HG03460 (cell line): ENCODE results near the gene FKBP5.
"Not testable (repeated sequence)": the region's sequence is repeated elsewhere in the genome, so short reads cannot be mapped to it uniquely, and the experiment has no call there.

ENCODE experiments used
- ATAC-seq: cut with Tn5 transposase; IDR thresholded peaks from one replicate; pipeline ENCODE4 v1.9.1; 2021; ENCODE audit not compliant: unreplicated experiment

FKBP5 gene

DNA sequence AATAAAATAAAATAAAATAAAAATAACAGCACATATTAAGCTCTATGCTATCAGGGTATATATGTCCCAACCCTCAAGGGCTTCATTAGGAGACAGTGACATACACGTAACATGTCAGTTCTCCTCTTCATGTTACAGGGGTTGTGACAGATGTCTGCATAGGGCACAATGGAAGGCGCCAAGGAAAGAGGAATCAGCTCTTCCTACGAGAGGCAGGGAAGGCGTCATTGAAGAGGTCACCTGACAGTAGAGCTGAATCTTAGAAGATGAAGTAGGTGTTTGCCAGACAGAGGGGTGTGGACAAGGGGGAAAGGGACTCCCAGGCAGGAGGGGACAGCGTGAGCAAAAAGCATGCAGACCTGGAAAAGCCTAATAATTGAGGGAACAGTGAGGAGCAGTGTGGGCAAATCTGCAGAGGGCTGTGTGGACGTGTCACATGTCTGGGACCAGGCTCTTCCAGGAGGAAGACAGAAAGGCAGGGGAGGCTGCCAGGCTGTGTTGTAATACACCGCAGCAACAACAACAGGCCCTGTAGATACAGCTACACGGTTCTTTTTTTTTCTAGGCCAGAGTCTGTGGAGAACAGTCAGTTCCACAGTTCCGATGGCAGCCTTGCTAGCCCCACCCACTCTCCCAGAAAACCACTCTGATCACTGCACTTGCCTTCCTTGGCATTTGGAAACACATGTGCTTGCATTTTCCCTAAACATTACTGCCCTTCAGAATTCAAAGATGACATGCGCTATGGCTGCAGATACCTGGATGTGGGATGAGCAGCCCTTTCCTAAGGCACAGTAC, 2.5 kb upstream of the FKBP5 start:
- ATAC-seq, result no peak

DNA sequence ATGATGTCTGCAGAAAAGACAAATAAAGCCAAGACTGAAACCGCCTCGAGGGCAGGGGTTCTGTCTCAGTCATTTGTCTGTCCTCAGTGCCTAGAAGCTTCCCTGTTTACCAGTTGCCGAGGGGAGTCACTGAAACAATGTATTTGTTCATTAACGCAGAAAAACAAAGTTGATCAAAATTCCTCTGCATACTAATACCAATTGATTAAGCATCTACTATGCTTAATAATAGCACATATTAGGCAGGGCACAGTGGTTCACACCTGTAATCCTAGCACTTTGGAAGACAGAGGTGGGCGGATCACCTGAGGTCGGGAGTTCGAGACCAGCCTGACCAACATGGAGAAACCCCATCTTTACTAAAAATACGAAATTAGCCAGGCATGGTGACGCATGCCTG, 1.8 kb upstream of the FKBP5 start:
- ATAC-seq, result no peak

DNA sequence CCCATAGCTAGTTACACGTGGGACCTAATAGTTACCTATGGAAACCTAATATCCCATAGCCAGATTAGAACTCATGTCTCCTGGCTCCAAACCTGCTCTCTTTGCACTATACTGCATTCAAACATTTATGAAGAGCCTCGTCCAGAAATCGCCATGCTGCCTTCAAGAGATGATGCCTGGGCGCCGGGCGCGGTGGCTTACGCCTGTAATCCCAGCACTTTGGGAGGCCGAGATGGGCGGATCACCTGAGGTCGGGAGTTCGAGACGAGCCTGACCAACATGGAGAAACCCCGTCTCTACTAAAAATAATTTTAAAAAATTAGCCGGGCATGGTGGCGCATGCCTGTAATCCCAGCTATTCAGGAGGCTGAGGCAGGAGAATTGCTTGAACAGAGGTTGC, 1.3 kb upstream of the FKBP5 start:
- not testable (repeated sequence) for ATAC-seq

DNA sequence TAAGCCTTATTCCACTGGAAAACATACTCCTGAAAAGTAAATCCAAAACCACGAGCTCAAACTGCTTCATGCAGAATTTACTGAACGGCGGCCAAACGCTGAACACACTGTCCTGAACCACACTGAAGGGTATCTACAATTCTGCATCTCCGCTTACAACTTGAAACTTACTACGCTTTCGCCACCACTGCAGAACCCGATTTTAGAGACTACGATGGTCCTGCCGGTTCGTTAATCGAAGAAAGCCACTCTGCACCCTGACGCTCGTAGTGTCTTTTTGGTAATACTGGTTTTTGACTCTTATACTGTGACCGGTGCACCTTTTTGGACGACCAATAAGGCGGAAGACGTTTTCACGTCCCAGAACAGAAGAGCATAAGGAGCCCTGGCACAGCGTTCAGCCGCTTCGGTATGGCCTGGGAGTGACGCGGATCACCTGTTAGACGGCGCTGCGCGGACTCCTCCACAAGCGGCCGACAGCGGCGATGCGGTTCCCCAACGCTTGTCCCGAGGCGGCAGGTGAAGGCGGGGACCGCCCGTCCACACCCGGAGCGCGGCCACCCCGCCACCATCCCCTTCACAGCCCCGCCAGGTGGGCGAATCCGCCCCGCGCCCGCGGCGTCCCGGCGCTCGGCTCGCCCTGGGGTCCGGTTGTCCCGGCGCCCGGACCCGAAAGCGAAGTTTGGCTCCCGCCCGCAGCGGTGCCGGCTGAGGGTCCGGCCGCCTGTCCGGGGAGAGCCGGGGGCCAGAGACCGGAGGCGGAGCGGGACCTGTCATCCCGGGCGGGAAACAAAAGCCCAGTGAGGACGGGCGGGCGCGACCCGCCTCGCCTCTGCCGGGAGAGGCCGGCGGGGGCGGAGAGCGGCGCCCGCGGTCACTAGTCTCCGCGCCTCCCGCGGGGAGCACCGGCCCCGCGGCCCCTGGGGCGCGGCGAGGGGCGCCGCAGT, 784 bp downstream of the FKBP5 start:
- ATAC-seq, result peak; percentile 36

DNA sequence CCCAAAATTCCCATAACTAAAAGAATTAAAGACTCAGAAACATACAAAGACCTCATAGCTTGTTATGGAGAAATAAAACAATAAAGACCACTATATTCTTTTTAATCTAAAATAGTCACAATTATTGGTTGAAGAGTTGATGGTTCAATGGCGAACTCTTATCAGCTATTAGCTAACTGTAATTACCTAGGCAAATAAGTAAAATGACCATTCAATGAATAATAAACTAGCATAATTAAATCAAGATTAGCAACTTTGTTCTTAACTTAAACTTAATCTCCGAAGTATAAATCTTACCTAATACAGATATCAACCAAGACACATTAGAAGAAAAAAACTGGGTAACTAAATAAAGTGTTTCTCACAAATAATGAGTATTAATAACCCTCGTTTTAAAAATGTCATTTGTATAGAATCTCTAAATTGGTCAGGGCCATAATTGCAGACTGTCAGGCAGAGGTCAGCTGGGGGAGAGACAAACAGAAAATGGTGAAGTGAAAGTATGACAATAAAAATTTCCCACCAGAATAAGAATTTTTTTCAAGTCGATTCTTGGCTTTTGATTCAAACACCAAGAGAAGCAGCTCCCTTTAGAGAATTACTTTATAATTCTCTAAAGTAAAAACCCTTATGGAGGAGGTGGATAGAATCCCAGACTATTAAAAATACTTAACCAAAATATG, 1.7 kb downstream of the FKBP5 start:
- ATAC-seq, result no peak

DNA sequence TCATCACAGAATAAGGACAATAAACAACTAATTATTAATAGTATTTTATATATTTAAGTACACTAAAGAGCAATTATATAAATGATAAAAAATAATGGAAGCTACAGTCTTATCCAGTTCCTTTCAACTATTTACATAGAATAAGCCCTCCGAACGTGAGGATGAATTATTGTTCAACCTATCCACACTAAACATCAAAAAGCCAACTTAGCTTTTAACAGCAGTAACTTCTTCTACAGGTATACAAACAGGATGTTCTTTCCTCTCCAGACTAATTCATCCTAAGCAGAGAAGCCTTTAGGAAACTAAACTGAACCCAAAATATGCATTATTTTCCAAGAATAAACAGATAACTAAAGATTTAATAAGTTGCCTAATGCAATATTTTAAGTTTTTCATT, 2.3 kb downstream of the FKBP5 start:
- no peak for ATAC-seq

DNA sequence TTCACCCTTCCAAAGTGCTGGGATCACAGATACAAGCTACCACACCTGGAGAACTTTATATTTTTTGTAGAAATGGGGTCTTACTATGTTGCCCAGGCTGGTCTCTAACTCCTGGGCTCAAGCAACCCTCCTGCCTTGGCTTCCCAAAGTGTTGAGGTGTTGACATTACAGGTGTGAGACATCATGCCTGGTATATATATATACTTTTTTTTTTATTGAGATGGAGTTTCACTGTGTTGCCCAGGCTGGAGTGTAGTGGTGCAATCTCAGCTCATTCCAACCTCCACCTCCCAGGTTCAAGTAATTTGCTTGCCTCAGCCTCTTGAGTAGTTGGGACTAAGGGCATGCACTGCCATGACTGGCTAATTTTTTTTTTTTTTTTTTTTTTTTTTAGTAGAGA, 5.4 kb downstream of the FKBP5 start:
- ATAC-seq, result no peak

DNA sequence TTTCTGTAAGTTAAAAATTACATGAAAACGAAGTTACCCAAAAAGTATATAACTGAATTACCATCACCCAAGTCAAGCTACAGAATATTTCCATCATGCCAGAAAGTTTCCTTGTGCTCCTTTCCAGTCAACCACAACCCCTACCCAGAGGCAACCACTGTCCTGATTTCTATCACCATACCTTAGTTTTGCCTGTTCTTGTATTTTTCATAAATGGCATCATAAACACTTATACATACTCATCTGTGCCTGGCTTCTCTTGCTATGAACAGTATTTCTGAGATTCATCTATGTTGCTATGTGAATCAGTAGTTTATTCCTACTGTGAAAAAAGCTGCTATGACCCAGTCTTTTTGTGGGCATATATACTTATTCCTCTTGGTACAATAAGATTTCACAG, 7.4 kb downstream of the FKBP5 start:
- no peak for ATAC-seq

DNA sequence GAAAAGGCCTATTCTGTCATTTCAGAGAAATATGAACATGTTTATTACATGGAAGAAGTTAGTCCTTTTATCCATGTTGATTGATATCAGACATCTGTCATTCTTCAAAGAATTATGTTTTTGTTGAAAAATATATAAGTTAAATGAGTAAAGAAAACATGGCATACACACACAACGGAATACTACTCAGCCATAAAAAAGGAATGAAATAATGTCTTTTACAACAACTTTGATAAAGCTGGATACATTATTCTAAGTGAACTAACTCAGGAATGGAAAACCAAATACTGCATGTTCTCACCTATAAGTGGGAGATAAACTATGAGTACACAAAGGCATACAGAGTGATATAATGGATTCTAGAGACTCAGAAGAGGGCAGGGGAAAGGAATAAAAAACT, 9.3 kb downstream of the FKBP5 start:
- ATAC-seq, result no peak

DNA sequence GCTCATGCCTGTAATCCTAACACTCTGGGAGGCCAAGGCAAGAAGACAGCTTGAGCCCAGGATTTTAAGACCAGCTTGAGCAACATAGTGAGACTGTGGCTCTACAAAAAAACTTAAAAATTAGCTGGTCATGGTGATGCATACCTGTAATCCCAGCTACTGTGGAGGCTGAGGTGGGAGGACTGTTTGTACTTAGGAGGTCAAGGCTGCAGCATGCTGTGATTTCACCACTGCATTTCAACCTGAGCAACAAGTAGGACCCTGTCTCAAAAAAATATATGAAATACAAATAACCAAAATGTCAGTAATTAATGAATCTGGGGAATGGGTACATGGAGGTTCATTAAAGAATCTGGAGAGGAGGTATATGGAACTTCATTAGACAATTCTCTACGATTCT, 9.9 kb downstream of the FKBP5 start:
- no peak for ATAC-seq

DNA sequence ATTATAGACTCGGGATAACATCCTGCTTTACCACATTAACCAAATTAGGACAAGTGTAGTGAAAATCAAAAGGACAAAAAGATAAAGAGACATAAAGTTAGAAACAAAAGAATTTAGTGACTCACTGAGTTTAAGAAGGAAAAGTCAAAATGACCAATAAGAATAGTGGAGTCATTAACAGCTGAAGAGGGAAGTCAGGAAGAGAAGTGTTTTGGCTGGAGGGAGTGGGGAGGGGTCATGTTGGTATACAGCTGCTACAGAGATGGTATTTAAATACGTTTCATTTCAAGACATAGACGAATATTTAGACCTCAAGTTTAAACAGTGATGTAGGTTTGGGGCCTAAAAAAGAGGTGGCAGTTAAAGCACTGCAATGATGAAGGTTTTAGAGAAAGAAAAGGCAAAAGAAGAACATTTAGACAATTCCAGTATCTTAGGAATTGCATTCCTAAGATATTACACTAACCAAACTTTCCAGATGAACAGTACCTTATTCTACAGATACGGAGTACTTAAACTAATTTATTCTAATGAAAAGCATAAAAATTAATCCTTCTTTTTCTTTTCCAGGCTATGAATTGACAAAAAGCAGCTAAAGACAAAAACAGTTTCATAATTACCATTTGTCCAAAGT, 10.6 kb downstream of the FKBP5 start:
- ATAC-seq, result no peak

DNA sequence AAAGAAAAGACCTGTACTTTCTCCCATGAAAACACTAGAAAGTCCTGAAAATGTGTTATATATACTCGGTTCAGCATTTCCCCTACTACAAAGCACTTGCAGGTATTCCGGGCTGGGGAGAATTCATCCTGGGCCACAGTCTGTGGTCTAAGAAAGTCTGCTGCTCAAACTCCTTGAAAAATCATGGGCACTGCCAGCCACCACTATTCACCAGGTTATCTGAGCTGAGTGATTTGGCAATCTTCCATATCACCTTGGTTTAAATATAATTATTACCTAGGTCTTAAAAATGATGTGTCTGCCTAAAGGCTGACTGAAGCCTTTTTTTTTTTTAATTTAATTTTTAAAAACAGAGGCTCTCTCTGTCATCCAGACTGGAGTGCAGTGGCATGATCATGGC, 11.3 kb downstream of the FKBP5 start:
- no peak for ATAC-seq

DNA sequence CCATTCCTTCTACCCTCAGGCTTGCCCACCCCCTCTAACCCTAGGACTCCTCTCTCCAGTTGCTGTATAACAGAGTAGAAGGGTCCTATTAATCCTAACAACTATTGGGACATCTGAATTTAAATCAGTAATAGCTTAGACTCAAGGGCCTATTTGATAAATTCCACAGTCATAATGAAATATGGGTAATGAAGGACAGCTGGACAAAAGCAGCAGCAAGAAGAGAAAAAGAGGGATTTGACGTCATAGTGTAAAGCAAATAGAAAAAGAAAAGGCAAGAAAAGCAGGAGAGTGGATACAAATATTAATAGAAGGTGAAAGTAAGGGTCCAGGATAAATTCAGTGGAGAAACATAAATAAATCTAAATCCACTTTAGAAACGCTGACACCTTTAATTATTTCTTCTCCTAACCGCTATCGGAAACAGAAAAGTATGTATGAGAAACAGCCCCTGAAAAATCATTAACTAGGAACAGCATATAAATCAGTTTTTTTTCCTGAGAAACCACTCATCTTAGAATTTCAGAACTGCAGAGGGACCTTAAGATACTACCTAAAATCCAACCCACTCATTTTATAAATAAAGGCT, 12.8 kb downstream of the FKBP5 start:
- ATAC-seq, result no peak

DNA sequence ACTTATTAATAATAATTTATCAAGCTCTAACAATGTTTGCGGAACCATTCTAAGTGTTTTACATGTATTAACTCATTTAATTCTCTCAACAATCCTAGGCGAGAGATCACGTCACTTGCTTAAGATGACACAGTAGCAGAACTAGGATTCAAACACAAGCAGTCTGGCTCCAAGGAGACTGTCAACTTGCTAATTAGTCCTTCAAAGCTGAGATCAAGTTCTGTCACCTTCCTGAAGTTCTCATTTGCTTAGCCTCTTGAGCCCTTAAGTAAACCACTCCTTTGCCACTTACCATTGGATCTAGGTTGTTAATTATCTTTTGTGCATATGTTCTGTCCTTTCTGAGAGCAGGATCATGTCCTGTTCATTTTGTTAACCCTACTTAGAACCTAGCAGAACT, 14.1 kb downstream of the FKBP5 start:
- ATAC-seq, result no peak

DNA sequence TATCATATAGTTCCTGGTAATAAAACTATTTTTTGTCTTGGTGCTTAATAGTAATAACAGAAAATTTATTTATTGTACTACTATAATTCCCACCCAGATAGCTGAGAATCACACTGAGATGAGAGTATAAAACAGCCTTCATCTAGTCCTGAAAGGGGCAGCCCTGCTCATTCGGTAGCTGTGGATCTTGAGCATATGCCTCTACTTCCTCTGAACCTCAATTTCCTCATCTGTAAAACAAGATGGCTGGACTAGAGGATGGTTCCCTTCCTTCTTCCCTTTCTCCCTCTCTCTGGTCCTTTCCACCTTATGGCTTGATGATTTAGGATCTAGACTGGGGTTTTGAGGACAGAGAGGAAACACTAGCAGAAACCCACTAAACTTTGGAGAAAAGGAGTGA, 15.0 kb downstream of the FKBP5 start:
- ATAC-seq, result no peak

DNA sequence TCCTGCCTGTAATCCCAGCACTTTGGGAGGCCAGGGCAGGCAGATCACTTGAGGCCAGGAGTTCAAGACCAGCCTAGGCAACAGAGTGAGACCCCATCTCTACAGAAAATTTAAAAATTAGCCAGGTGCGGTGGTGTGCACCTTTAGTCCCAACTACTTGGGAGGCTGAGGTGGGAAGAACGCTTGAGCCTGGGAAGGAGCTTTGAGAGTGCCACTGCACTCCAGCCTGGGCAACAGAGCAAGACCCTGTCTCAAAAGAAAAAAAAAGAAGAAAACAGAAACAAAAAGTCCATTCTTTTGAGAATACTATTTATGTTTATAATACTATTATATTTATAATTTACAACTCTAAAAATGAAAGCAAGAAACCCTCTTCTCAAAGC, 15.4 kb downstream of the FKBP5 start:
- ATAC-seq, result not testable (repeated sequence)

DNA sequence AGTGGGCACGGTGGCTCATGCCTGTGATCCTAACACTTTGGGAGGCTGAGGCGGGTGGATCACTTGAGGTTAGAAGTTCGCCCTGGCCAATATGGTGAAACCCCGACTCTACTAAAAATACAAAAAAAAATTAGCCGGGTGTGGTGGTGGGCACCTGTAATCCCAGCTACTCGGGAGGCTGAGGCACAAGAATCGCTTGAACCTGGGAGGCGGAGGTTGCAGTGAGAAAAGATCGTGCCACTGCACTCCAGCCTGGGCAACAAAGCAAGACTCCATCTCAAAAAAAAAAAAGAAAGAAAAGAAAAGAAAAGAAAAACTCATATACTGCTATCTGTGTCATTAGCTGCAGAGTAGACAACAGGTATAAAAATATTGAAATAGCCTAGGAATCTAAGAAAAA, 18.3 kb downstream of the FKBP5 start:
- ATAC-seq, result not testable (repeated sequence)

DNA sequence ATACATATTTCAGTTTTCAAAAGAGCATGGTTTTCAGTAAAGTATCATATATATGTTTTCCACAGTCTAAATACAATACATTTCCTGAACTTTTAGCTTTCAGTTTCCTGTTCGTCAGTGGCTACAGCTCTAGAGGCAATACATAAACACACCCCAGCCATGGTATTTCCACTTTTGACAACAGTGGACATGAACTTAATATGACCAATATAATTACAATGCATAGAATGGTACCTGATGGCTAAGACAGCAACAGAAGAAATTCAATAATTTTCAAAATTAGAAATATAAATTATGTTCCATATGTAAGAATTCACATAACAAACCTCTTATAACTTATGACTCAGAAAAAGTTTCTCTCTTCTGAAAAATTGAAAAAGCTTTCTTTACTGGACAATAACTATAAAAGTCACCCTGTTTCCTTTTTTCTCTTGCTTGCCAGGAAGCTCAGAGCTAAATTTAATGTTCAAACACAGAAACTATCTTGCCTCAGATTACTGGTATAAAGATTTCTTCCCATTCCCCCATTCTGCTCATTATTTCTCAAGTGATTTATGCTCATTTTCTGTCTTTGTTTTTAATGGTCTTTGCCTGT, 19.2 kb downstream of the FKBP5 start:
- no peak for ATAC-seq

DNA sequence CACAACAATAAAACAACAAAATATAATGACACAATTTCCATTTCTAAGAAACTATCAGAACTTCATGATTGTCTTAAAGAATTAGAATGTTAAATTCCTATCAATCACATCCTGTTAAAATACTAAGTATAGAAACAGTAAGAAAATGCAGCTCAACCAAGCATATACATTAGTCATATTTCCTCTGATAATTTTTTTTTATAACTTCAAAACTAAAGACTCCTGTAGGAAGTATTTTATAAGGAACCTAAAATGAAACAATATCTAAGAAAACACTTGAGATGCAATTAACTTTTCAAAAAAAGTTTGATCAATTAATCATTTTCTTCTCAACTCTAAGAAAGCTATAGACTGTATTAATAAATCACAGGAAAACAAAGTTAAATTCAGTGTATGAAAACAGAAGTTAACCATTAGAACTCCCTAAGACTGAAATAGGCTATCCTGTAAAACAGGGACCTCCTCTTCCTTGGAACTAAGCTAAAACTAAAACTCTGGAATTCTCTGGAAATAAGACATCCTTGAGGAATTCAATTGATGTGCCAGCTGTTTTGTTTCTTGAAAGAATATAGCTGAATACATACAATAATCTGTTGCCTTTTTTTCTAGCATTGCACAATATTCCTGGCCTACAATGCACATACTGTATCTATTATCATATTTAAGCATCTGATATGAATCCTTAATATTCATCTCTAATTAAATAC, 19.8 kb downstream of the FKBP5 start:
- no peak for ATAC-seq

DNA sequence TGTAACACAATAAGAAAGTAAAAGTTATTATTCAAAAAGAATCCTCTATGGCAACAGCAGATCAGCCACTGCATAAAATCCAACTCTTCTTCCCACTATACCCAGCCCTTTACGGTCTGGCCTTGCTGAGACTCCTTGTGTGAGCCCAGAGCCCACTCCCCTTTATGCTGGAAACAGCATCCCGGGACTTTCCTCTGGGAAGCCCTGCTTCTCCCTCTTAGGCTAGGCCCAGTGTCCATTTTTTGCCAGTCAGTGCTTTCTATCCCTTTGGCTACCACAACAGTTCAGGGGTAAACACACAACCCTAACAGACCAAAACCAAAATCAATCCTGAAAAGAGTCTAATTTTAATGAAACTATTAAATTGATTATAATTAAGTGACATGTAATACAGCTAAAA, 20.6 kb downstream of the FKBP5 start:
- no peak for ATAC-seq
